Stimulated activated CD4-positive, alpha-beta T cell treated with anti-CD3 and anti-CD28 coated beads, Interleukin-4, amount 100 ng/mL, for 4 hours (primary cell): ENCODE measurements around the gene CRTC3.
"Not testable (repeated sequence)": the region's sequence is repeated elsewhere in the genome, so short reads cannot be mapped to it uniquely, and the experiment has no call there.

Experiments used
- DNase-seq, 2 experiments: peaks; one replicate each; pipeline ENCODE4 v3.0.0-alpha.2; 2020

Gene CRTC3

DNA sequence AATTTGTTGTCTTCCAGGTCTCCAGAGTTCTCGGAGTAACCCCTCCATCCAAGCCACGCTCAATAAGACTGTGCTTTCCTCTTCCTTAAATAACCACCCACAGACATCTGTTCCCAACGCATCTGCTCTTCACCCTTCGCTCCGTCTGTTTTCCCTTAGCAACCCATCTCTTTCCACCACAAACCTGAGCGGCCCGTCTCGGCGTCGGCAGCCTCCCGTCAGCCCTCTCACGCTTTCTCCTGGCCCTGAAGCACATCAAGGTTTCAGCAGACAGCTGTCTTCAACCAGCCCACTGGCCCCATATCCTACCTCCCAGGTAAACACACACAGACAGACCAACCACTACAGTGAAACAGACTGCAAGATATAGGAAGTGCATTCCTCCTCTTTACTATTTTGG is 99.5 kb downstream of the CRTC3 start:
- DNase-seq = no peak

DNA sequence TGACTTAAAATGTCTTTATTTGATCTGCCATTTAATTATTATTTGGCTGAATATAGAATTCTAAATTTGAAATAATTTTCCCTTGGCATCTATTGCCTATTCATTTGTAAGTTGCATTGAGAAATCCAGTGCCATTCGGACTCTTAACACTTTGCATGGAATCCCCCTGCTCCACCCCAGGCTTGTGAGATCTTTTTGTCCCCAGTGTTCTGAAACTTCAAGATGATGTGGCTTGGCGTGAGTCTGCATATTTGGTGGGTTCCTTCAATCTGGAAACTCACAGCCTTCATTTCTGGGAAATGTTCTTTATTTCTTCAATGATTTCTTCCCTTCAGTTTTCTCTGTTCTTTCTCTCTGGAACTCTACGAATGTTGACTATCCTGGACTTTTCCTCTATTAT is 103.6 kb downstream of the CRTC3 start:
- no peak for DNase-seq

DNA sequence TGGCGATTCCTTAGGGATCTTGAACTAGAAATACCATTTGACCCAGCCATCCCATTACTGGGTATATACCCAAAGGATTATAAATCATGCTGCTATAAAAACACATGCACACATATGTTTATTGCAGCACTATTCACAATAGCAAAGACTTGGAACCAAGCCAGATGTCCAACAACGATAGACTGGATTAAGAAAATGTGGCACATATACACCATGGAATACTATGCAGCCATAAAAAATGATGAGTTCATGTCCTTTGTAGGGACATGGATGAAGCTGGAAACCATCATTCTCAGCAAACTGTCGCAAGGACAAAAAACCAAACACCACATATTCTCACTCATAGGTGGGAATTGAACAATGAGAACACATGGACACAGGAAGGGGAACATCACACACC is 107.3 kb downstream of the CRTC3 start:
- DNase-seq = not testable (repeated sequence)

DNA sequence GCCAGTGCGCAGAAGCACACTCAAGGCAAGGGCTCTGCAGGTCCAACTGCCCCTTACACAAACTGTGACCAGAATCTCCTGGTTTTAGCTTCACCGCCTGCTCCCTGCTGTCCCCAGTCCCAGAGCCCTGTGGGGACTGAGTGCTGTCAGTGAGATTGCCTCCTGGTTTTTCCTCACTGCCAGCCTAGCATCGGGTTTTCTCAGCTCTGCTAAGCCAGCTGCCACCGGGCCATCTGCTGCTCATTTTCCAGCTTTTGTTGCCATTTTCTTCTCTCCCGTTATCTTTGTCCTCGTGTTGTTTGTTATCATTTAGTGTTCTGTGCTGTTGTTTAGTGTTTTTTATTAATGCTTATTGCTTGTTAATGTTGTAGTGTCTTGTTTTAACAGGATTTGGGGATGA is 108.0 kb downstream of the CRTC3 start:
- DNase-seq = no peak

DNA sequence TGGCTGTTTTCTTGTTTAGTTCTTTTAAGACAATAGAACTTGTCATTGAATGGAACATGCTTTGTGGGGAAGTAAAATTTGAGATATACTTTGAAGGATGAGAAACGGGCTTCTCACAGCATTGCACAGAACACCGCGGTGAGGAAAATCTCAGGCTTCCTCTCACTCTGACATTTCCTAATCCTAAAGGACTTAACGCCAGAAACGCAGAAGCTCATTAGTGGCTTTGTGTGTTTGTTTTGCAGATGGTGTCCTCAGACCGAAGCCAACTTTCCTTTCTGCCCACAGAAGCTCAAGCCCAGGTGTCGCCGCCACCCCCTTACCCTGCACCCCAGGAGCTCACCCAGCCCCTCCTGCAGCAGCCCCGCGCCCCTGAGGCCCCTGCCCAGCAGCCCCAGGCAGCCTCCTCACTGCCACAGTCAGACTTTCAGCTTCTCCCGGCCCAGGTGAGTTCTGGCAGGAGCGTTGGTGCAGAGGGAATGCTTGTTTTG is 108.5 kb downstream of the CRTC3 start:
- DNase-seq = no peak

DNA sequence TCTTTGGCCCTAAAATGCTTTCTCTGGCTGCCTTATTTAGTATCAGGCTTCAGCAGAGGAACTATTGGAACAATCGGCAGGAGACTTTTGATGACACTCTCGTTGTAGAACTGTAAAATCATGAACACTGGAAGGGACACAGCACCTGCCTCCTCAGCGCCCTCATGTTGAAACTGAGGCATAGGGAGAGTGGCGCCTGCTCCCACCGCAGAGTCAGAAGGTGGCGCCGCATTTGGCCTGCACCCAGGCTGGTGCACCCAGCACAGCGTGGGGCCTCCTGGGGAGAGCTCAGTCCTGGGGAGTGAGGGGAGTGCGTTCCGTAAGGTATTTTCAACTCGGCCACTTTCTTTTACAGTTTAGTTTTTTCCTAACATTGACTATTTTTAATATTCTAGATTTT is 109.2 kb downstream of the CRTC3 start:
- no peak for DNase-seq

DNA sequence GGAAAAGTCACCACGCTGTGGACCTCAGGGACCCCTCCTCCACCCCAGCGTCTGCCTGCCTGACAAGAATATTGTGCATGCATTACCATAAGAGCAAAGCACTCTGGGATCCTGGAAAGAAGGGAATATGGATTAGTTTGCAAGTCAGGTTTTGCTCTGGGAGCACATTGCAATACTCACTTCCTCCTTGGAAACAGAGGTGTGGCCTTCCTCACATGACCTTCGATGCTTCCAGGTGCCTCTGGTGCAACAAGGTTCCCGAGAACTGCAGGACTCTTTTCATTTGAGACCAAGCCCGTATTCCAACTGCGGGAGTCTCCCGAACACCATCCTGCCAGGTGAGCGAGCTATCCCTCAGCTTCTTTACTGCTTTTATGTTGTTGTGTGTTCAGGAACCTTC is 111.1 kb downstream of the CRTC3 start:
- no peak for DNase-seq

DNA sequence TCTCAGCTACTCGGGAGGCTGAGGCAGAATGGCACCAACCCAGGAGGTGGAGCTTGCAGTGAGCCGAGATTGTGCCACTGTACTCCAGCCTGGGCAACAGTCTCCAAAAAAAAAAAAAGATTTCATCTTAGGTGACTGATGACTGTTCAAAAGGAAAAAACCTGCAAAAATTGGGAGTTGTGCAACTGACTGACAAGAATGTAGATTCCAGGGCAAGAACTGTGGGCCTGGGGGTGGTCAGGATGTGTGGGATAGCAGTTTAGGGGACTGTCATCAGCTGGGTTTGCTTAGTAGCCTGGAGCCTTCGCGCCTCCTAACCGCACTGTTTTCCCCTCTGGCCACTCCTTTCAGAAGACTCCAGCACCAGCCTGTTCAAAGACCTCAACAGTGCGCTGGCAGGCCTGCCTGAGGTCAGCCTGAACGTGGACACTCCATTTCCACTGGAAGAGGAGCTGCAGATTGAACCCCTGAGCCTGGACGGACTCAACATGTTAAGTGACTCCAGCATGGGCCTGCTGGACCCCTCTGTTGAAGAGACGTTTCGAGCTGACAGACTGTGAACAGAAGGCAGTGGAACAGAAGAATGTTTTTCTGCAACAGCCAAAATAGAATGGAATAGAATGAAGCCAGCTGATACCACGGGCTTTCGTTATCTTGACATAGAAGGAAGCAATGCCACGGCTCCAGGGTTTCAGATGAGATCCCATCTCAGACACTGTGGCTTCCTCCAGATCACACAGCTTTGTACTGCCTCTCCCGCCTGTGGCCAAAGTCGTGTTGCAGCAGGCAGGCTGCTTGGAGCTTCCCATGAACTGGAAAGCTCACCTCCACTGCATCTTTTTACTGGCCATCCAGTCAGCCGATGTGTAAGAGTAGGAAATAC is 112.1 kb downstream of the CRTC3 start:
- no peak for DNase-seq

DNA sequence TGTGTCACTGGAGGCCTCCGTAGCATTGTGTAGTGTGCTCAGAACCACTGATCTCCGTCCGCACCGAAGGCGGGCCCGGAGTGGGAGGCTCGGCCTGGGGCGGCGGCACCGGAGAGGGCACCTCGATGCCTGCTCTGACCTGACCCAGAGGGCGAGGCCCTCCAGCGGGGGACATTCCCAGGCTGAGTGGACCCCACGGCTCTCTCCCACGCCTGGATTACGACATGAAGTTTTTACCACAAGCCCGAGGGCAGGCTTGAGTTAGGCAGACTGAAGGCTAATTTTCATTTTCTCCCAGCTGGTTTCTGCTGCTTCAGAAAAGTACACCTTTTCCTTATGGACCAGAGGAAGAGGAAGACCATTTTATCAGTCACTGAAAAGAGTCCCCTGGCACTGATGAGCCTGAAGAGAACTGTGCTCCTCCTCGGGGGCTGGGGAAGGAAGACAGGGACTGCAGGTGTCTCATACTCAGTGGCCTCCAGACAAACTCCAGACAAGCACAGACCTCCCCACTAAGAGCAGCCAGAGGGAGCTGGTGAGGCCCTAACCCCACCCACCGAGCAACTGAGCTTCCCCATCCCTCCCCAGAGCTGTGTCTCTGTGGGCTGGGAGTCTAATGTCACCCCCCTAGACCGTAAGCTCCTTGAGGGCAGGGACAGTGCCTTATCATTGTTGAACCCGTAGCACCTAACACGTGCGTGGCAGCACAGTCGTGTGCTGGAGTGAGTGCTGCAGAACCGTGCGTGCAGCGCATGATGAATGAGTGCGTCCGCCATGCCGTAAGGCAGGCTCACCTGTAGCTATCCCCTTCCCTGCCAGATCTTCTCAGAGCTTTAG is 113.0 kb downstream of the CRTC3 start:
- DNase-seq = no peak

DNA sequence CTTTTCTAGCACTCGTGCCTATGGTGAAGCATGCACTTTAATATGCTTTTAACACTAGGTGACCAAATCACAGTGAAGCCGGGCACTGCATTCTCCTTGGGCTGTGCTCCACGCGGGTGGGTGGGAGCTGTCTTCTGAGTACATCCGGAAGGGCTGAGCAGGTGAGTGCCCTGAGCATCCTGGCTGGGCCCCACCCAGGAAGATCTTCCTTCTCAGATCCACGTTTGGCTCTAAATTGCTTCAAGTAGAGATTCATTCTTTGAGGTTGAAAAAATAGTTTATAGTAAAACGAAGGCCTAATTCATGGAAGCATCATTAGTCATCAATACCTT is 113.5 kb downstream of the CRTC3 start:
- no peak for DNase-seq

DNA sequence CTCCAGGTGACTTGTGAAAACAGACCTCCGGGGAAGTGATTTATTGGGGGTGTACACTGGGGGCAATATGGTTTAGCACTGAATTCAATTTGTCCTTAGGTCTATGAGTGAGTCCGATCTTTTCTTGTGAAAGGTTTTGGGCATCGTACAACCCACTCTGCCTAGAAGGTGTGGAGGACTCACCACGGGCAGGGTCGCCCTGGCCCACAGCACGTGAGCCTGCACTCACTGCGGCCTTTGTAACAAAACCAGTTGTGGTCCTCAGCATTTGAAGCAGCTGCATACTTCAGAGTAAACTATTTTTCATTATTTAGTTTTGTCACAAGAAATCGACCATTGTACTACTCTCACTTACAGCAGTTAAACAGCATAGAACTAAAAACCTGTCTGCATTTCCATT is 114.8 kb downstream of the CRTC3 start:
- no peak for DNase-seq

DNA sequence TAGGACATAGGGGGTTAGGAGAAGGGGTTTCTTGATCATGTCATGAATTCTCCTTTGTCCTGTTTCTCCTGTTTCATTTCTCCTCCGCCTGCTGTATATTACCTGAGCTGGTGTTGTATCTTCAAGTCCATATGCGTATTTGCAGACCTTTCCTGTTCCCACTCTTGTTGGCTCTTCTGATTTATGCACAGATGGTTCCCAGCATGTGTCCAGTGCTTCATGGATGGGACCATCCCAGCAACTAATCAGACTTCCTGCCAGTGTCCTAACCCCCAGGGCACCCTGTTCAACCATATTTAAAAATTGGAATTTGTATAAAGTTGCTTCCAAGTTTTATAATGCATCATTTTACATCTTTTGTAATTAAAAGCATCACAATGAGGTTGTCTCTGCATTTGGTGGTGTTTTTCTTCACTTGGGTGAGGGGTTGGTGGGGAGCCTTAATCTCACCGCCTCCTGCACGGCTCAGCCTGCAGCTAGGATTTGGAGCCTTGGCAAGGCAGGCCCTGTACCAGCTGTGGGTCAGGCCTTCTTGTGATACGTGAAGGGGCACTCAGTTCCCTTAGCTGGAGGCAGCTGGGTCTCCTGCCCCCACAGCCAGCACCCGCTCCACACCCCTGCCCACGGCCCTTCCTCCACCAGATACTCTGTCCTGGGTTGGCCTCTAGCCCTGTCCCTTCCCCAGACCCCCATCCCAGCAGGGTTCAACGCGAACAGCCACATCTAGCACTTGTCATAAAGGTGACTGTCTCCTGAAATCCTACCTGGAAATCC is 115.4 kb downstream of the CRTC3 start:
- DNase-seq = no peak

DNA sequence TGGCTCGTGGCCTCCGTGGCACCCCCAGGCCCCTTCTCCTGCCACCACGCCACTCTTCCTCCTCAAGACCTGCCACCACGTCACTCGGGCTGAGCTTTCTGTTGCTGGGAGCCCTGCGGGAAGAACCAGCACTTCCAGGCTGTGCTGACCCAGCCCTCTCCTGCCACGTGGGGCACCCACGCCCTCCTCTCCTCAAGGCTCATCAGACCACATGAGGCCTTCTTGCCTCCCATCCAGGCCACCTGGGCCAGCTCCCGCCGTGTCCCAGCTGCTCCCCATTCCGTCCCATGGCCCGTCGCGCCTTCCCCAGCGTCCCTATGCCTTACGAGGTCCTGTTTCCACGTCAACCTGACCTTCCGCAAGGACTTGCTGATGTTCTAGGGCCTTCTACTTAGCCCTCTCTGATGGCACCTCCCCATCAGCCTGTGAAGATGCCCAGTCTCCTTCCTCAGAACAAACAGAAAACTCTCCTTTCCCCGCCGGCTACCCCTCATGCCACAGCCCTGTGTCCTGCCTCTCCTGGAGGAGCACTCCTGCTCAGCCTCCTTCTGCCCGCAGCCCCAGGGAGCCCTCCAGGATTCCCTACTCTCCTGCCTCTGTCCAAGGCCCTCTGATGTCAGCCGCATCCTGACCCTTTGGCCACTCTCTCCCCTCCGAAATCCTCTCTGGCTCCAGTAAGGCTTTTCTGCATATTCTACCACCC is 116.3 kb downstream of the CRTC3 start:
- no peak for DNase-seq

DNA sequence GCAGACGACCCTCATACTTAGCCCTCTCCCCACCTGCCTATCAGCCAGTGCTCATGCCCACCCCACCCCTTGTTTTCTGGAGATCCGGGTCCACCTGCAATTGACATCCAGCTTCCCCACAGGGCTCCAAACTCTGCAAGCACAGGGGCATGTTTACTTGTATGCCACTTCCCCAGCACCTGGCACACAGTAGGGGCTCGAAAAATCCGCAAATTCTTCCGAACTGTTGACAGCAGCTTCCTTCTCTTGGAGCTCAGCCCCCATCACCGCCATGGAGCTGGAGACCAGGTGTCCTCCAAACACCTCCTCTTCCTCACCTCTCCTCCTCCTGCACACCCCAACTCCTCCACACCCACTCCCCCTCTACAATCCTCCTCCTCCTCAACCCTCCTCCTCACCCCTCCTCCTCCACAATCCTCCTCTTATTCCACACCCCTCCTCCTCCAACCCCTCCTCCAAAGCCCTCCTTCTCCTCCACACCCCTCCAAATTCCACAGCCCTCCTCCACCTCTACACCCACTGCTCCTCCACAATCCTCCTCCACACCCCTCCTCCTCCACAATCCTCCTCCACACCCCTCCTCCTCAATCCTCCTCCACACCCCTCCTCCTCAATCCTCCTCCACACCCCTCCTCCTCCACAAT is 117.1 kb downstream of the CRTC3 start:
- DNase-seq = no peak

DNA sequence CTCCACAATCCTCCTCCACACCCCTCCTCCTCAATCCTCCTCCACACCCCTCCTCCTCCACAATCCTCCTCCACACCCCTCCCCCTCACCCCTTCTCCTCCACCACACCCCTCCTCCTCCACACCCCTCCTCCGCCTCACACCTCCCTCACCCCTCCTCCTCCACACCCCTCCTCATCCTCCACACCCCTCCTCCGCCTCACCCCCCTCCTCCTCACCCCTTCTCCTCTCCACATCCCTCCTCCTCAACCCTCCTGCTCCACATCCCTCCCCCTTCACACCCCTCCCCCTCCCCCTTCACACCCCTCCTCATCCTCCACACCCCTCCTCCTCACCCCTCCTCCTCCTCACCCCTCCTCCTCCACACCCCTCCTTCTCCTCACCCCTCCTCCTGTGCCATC is 117.6 kb downstream of the CRTC3 start:
- DNase-seq = no peak

DNA sequence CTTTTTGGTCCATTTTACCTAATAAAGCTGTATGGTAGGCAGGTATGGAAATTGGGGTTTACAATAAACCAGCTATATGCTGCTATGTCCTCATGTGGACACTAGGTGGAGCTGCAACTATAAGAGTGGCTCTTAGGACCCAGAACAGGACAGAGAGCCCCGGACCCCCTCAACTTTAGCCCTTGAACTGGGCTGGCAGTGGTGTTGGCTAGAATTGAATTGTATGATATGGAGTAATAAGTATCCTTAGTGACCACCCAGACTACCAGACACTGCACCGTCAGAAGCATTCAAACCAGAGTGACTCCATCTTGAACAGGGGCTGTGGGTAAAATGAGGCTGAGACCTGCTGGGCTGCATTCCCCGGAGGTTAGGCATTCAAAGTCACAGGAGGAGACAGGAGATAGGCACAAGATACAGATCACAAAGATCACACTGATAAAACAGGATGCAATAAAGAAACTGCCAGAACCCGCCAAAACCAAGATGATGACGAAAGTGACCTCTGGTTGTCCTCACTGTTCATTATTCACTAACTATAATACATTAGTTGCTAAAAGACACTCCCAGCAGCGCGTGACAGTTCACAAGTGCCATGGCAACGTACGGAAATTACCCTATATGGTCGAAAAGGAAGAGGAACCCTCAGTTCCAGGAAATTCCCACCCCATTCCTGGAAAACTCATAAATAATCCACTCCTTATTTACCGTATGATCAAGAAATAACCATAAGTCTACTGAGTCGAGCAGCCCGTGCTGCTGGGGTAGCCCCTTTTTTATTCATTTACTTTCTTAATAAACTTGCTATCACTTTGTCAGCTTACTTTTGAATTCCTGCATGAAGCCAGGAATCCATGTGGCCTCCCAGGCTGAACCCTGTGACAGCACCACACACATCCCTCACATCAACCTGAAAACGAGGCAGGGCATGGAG is 118.7 kb downstream of the CRTC3 start:
- DNase-seq = peak; percentile 38 to 48

DNA sequence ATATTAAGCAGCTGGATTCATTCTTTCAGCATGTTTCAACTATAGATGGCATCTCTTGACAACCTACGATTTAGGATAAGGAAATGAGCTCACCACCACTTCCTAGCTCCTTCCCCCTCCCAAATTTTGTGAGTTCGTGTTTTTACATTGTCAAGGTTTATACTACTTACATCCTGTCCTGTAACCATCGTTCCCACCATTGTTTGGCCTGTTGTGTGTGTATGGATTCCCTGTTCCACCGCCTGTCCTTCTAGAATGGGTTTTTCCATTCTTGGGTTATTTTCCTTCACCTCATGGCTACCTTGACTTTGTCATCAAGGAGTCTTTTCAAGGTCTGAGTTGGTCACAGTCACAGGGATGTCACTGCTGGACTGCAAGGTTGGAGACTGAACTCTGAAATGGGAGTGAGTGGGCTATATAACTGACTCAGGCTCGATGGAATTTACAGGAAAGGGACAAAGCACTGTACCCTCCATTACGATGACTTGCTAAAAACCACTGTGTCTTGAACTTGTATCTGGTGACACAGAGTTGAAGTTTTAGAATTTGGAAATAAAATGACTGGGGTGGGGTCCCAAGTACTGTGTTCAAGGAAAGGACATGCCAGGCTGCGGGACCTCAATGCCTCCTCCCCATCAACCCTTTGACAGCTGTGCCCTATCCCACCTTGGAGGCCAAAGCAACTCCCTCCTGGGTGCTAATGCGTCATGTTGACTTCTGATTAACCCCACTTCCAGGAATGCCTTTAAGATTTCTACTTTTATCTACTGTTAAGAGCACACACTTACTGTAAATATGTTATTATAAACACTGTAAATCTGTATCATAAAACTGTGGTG is 120.6 kb downstream of the CRTC3 start:
- DNase-seq = no peak

DNA sequence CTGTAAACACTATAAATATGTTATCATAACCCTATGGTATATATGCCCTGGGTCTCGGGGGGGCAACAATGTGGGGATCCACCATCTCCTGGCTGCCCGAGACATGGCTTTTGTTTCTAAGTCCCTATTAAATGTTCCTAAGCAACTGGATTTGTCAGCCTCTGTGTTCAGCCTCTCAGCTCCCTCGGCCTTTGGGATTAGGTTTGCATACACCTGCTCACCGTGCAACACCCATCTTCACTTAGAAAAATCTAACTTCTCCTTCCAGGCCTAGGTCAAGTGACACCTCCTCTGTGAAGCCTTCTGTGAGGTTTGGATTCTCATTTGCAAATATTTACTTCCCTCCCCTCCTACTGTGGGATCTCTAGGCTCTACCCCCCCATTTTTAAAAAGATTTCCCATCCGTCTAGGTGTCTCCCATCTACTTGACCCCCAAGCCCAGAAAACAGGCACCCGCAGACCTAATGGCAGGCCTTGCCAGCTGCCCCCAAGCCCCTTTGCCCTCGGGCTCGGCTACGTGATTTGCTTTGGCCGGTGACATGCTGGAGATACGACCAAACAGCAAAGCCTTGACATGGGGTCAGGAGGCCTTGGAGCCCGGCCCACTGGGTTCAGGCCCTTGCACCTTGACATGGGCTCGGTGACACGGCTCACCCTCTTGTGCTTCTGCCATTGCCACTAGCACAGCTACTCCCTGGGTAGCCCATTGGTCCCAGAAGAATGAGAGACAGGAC is 121.4 kb downstream of the CRTC3 start:
- DNase-seq = no peak
